GM12891 (cell line): ENCODE data around the gene RIMBP2.

ENCODE experiments used
- PAX5 ChIP-seq: IDR thresholded peaks from 2 replicates; pipeline ENCODE4 v1.6.1; 2011; ENCODE audit warnings: low read length, moderate library complexity, mild to moderate bottlenecking; ENCODE audit not compliant: insufficient read depth, severe bottlenecking
- POLR2A ChIP-seq: IDR thresholded peaks from 2 replicates; pipeline ENCODE4 v1.6.1; 2011; ENCODE audit warnings: low read depth, low read length, control low read depth
- POLR2AphosphoS5 ChIP-seq: IDR thresholded peaks from 2 replicates; pipeline ENCODE4 v1.6.1; 2011; ENCODE audit warnings: low read depth, low read length, control low read depth
- SPI1 ChIP-seq: IDR thresholded peaks from 2 replicates; pipeline ENCODE4 v1.6.1; 2011; ENCODE audit warnings: low read depth, low read length, control low read depth
- TAF1 ChIP-seq: IDR thresholded peaks from 2 replicates; pipeline ENCODE4 v1.6.1; 2011; ENCODE audit warnings: low read depth, low read length, control low read depth

GRCh38 chr12:130394906-130395305, 321.2 kb downstream of the RIMBP2 start:
- TF ChIP-seq POLR2A (no peak), TAF1 (no peak), POLR2AphosphoS5 (no peak), PAX5 (no peak), SPI1 (no peak)
